Stimulated activated CD4-positive, alpha-beta T cell treated with anti-CD3 and anti-CD28 coated beads, Interleukin-4, amount 100 ng/mL, for 24 hours (primary cell): ENCODE results near the gene MEGF6.

Source experiments
- DNase-seq: peaks from one replicate; pipeline ENCODE4 v3.0.0-alpha.2; 2020

The MEGF6 gene

GRCh38 chr1:3453203-3453761, 158.0 kb downstream of the MEGF6 start:
- peak; percentile 73 for DNase-seq

GRCh38 chr1:3452866-3453175, 158.5 kb downstream of the MEGF6 start:
- DNase-seq, result no peak

DNA sequence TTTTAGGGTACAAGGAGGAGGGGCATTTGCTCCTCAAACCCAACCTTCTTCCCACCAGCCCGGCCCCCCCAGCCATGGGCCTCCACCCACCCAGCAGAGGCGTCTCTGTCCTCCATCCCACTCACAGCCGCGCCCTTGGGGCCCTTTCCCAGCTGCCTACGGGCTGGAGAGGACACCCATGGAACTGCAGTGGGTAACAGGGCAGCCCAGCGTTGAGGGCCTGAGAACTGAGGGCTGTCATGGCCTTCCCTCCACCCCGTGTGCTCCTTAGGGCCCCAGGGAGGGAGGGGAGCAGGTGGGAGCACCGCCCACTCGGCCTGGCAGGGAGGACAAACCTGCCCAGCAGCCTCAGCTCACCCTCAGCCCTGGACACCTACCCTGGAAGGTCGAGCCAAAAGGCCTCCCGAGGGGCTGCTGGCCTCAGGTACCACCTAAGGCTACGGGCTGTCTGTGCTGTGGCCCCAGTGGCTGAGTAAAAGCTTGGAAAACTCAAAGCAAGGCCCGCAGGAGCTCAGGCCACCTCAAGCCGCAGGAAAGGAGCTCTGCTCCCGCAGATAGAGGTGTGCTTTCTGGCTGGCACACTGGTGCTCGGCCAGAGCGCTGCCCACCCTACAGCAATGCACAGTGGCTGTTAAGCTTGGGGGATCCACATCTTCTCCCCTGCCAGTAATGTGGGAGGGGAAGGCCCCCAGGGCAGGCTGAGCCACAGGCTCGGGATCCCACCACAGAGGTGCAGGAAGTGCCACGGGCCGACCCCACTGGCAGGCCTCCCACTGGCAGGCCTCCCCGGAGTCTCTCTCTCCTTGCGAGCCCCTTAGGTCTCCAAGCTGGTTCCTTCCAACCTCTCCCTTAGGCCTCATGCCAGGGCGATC, 159.1 kb downstream of the MEGF6 start:
- DNase-seq, result no peak

- no peak for DNase-seq
Observed at GRCh38 chr1:3450983-3451382, 160.3 kb downstream of the MEGF6 start.

DNA sequence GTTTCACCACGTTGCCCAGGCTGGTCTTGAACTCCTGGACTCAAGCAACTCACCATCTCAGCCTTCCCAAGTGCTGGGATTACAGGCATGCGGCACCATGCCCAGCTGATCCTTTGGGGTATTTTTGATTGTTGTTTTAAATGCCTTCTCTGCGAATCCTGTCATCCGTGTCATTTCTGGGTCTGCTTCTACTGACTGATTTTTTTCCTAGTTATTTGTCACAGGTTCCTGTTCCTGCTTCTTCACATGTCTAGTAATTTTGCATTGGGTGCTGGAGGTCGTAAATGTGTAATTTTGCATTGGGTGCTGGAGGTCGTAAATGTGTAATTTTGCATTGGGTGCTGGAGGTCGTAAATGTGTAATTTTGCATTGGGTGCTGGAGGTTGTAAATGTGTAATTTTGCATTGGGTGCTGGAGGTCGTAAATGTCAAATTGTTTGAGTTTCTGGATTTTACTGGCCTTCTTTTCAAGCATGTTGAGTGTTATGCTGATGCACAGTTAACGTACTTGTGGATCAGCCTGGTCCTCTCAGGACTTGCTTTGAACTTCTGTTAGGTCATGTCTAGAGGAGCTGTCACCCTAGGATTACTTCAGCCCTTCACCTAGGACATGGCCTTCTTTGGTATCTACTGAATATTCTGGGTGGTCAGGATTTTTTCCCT, 161.0 kb downstream of the MEGF6 start:
- DNase-seq, result no peak

GRCh38 chr1:3444736-3445135, 166.6 kb downstream of the MEGF6 start:
- no peak for DNase-seq

GRCh38 chr1:3444298-3444697, 167.0 kb downstream of the MEGF6 start:
- DNase-seq, result no peak

- DNase-seq, result no peak
Observed at GRCh38 chr1:3443807-3444206, 167.5 kb downstream of the MEGF6 start.

DNA sequence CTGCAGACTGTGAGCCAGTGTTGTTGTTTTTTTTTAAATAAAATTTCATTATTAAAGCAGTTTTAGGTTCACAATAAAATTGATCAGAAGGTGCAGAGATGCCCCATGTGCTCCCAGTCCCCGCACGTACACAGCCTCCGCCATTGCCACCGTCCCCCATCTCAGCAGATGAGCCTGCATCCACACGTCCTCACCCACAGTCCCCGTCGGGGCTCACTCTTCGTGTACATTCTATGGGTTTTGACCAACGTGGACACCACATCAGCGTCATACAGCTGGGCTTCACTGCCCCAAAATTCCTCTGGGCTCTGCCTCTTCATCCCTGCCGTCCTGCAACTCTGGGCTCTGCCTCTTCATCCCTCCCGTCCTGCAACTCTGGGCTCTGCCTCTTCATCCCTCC, 168.4 kb downstream of the MEGF6 start:
- no peak for DNase-seq

DNA sequence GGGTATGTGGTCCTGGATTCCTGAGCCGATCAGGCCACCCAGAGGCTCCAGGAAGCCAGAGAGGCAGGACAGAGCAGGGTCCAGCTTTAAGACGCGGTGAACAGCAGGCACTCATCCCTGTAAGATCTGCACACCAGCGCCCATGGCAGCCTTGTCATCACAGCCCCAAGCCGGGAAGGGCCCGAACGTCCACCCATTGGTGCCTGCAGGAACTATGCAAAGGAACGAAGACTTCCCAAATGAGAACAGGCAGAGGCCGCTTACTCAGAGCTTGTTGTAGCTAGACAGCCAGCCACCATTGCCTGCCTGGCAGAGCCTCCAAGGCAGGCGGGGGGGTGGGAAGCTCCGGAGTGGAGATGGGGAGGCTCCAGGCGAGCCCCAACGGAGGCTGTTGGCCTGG, 169.0 kb downstream of the MEGF6 start:
- no peak for DNase-seq

GRCh38 chr1:3441880-3442279, 169.4 kb downstream of the MEGF6 start:
- DNase-seq, result no peak

DNA sequence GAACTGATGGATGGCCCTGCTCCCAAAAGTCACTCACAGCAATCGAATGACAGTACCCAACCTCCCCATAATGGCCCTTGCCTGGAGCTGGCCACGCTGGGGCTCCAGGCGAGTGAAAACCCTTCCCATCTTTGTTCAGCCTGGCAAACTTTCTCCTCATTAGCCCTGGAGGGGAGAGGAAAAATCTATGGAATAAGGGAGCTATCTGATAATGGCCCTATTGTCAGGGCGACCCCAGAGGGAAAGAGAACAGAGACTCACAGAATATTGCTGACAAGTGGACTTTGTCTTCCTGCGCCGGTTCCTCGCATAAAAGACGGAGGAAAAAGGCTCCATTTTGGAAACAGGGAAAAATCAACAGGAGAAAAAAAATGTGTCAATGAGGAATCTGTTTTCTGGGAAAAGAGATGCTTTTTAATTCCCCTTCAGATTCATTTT, 169.9 kb downstream of the MEGF6 start:
- DNase-seq, result no peak

DNA sequence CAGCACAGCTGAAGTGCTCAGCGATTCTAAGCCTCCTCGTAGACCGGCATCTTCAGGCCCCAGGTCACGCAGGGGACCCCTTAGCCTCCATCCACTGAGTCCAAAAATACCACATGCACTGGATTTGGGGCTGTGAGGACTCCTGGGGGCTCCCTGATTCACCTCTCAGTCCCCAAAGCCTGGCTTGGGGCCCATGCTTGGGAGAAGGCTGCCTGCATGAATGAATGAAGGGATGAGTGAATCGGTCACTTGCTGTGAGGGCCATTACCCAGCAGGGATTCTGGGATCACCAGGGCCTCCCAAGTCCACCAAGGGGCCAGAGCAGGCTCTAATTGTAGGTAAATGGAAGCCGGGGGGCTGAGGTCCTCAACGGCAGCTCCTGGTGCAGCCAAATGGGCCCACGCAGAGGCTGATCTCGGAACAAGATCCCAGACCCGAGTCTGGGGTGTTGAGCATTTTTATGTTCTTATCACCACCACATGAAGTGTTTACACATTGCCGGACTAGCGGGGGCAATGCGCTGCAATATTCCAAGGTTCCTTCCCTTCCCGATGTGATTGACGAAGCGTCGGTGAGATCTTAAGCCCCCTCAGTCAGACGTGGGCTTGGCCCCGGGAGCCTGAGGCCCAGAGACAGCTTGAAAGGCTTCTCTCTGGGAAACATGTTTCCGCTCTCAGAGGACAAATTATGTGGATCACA, 170.4 kb downstream of the MEGF6 start:
- DNase-seq, result no peak

- no peak for DNase-seq
Observed at GRCh38 chr1:3440300-3440681, 171.0 kb downstream of the MEGF6 start.
